C4-2B (cell line): ENCODE results near the gene KIT.

Experiments used
- ZFX ChIP-seq: fragments of 450-650 bp; IDR thresholded peaks from 2 replicates; pipeline ENCODE4 v1.6.1; 2017
- TF ChIP-seq, protein P1 (sequence below): fragments of 450-650 bp; conservative IDR thresholded peaks from 2 replicates; pipeline ENCODE4 v1.5.1; 2017; ENCODE audit warnings: mild to moderate bottlenecking

DNA sequence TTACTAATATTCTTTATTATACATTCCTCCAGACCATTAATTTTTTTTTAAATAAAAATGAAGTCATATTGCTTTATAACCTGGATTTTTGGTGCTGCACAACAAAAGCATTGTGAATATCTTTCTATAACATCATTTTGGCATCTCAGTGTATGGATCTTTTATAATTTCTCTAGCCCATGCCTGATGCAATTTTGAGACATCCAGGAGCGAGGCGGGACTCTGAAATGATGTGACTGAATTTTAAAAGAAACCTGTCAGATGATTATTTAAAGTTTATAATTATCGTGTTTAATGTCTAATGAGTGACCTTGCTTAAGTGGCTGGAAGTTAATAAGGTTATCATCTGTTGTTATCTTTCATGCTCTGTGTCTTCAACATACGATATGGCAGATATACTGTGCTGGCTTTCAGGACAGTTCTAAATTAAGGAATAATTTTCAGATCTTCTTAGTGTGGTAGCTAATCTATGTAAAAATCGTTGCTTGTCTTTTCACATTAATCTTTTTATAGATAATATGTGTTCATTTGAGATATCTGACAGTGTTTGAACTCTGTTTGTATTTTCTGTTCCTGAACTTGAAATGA, 58.8 kb downstream of the KIT start:
- TF ChIP-seq ZFX: no peak
- TF ChIP-seq, protein P1, sequence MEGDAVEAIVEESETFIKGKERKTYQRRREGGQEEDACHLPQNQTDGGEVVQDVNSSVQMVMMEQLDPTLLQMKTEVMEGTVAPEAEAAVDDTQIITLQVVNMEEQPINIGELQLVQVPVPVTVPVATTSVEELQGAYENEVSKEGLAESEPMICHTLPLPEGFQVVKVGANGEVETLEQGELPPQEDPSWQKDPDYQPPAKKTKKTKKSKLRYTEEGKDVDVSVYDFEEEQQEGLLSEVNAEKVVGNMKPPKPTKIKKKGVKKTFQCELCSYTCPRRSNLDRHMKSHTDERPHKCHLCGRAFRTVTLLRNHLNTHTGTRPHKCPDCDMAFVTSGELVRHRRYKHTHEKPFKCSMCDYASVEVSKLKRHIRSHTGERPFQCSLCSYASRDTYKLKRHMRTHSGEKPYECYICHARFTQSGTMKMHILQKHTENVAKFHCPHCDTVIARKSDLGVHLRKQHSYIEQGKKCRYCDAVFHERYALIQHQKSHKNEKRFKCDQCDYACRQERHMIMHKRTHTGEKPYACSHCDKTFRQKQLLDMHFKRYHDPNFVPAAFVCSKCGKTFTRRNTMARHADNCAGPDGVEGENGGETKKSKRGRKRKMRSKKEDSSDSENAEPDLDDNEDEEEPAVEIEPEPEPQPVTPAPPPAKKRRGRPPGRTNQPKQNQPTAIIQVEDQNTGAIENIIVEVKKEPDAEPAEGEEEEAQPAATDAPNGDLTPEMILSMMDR: no peak
